H1 (cell line): ENCODE results near the gene ITPR1. TPM values are rescaled to one million over a fixed set of nuclear protein-coding genes. Genes with fewer than 3 reads are reported as not detected.

Source experiments
- CTCF ChIA-PET: fragments of 300-600 bp; sonication (Branson Sonifier 250); formaldehyde crosslinking; loops from one replicate; lab custom pipeline; 2021; ENCODE audit not compliant: partially characterized antibody; lab: Charles Lee
- POLR2A ChIA-PET: fragments of 300-600 bp; sonication (Branson Sonifier 250); formaldehyde crosslinking; loops from one replicate; lab custom pipeline; 2021; ENCODE audit warnings: inconsistent platforms; ENCODE audit not compliant: partially characterized antibody; lab: Charles Lee
- DNase-seq, 2 experiments: peaks; one replicate each; pipeline versions ENCODE4 v3.0.0 to v3.0.0-alpha.2; 2010 to 2022; ENCODE audit warnings: low spot score in 2 of 2, low read depth in 1 of 2, mixed read lengths in 1 of 2
- FAIRE-seq: peaks from 2 replicates; lab custom pipeline; 2011; peaks lifted over from hg19 to GRCh38; lab: Jason Lieb, UNC
- H2AFZ ChIP-seq: 2 replicates; pipeline ENCODE4 v1.8.1; 2012; ENCODE audit warnings: low read length, inconsistent platforms
- H2AK5ac ChIP-seq: 2 replicates; pipeline ENCODE4 v1.6.1; 2013; ENCODE audit warnings: low read depth, low read length
- H2BK120ac ChIP-seq: replicated peaks from 2 replicates; pipeline ENCODE3; 2013; ENCODE audit warnings: low read depth, low read length, inconsistent platforms
- H2BK12ac ChIP-seq: 2 replicates; pipeline ENCODE4 v1.6.1; 2013; ENCODE audit warnings: low read depth, low read length
- H2BK15ac ChIP-seq: 2 replicates; pipeline ENCODE4 v1.6.1; 2013; ENCODE audit warnings: low read length
- H2BK20ac ChIP-seq: 2 replicates; pipeline ENCODE4 v1.6.1; 2013; ENCODE audit warnings: low read length
- H2BK5ac ChIP-seq: 2 replicates; pipeline ENCODE4 v1.6.1; 2013; ENCODE audit warnings: low read depth, low read length
- H3K14ac ChIP-seq: 2 replicates; pipeline ENCODE4 v1.6.1; 2013; ENCODE audit warnings: inconsistent platforms; ENCODE audit not compliant: insufficient read length
- H3K18ac ChIP-seq: 2 replicates; pipeline ENCODE4 v1.6.1; 2013; ENCODE audit warnings: low read length; ENCODE audit errors: extremely low read depth
- H3K23ac ChIP-seq: 2 replicates; pipeline ENCODE4 v1.6.1; 2013; ENCODE audit warnings: inconsistent platforms; ENCODE audit not compliant: insufficient read length
- H3K23me2 ChIP-seq: 2 replicates; pipeline ENCODE4 v1.6.1; 2013; ENCODE audit warnings: low read depth, low read length
- H3K27ac ChIP-seq: 2 replicates; pipeline ENCODE4 v1.6.1; 2011; ENCODE audit warnings: low read depth, low read length, inconsistent platforms
- H3K27me3 ChIP-seq, 4 experiments: replicated peaks in 1 of 4; 1 replicate in 1 of 4; 2 replicates in 3 of 4; pipeline versions ENCODE4 v1.6.1 to v1.8.1; 2011 to 2013; ENCODE audit warnings: low read length in 3 of 4, mild to moderate bottlenecking in 3 of 4, inconsistent platforms in 2 of 4, mixed read lengths in 2 of 4, moderate library complexity in 1 of 4; ENCODE audit not compliant: control insufficient read depth in 3 of 4, insufficient read depth in 3 of 4; ENCODE audit errors: extremely low read depth in 1 of 4
- H3K36me3 ChIP-seq, 4 experiments: 2 replicates each; pipeline versions ENCODE4 v1.6.1 to v1.8.1; 2011 to 2013; ENCODE audit warnings: mild to moderate bottlenecking in 4 of 4, low read length in 3 of 4, moderate library complexity in 2 of 4, control low read depth in 1 of 4, inconsistent platforms in 1 of 4; ENCODE audit not compliant: insufficient read depth in 4 of 4, control insufficient read depth in 2 of 4
- H3K4ac ChIP-seq: replicated peaks from 2 replicates; pipeline ENCODE3; 2013; ENCODE audit warnings: low read length, low read depth, mixed read lengths, inconsistent platforms; ENCODE audit not compliant: insufficient read length
- H3K4me1 ChIP-seq, 4 experiments: replicated peaks in 1 of 4; 1 replicate in 1 of 4; 2 replicates in 3 of 4; pipeline versions ENCODE4 v1.6.1 to v1.8.1; 2011 to 2013; ENCODE audit warnings: low read length in 3 of 4, inconsistent platforms in 2 of 4, mixed read lengths in 1 of 4; ENCODE audit not compliant: insufficient read depth in 4 of 4, control insufficient read depth in 3 of 4
- H3K4me2 ChIP-seq, 2 experiments: 2 replicates each; pipeline versions ENCODE4 v1.6.1 to v1.8.1; 2011 to 2013; ENCODE audit warnings: low read depth in 2 of 2, low read length in 2 of 2, control low read depth in 1 of 2, inconsistent platforms in 1 of 2, mild to moderate bottlenecking in 1 of 2; ENCODE audit not compliant: insufficient read depth in 1 of 2
- H3K4me3 ChIP-seq, 4 experiments: fragments of 200-600, 300-600 bp in 1 of 4; sonication (generic), shearing (Covaris generic), sonication (Bioruptor Twin) in 1 of 4; 2 replicates each; pipeline versions ENCODE4 v1.5.1 to v1.8.1; 2011 to 2016; ENCODE audit warnings: low read length in 4 of 4, low read depth in 3 of 4, control low read depth in 2 of 4, inconsistent platforms in 2 of 4, mild to moderate bottlenecking in 2 of 4, mixed read lengths in 1 of 4, moderate library complexity in 1 of 4; ENCODE audit not compliant: insufficient read depth in 2 of 4; ENCODE audit errors: extremely low read depth in 1 of 4
- H3K56ac ChIP-seq: replicated peaks from 2 replicates; pipeline ENCODE3; 2013; ENCODE audit warnings: low read depth, mild to moderate bottlenecking, mixed read lengths, low read length, inconsistent platforms; ENCODE audit not compliant: insufficient read length
- H3K79me1 ChIP-seq: 2 replicates; pipeline ENCODE4 v1.6.1; 2013; ENCODE audit warnings: low read depth, low read length, control low read depth
- H3K79me2 ChIP-seq, 2 experiments: 2 replicates each; pipeline versions ENCODE4 v1.6.1 to v1.8.1; 2012 to 2013; ENCODE audit warnings: low read length in 2 of 2, mild to moderate bottlenecking in 2 of 2, inconsistent platforms in 1 of 2; ENCODE audit not compliant: insufficient read depth in 2 of 2, control insufficient read depth in 1 of 2
- H3K9ac ChIP-seq, 4 experiments: replicated peaks in 1 of 4; 1 replicate in 1 of 4; 2 replicates in 3 of 4; pipeline versions ENCODE4 v1.6.1 to v1.8.1; 2011 to 2013; ENCODE audit warnings: low read depth in 3 of 4, low read length in 3 of 4, control low read depth in 2 of 4, mild to moderate bottlenecking in 2 of 4, moderate library complexity in 2 of 4, inconsistent platforms in 1 of 4; ENCODE audit errors: extremely low read depth in 1 of 4
- H3K9me3 ChIP-seq, 2 experiments: 2 replicates each; pipeline versions ENCODE4 v1.6.1 to v1.8.1; 2012 to 2013; ENCODE audit warnings: mild to moderate bottlenecking in 2 of 2, moderate library complexity in 2 of 2, control low read depth in 1 of 2, inconsistent platforms in 1 of 2, low read depth in 1 of 2, low read length in 1 of 2, mixed read lengths in 1 of 2; ENCODE audit not compliant: insufficient read depth in 2 of 2
- H4K20me1 ChIP-seq, 2 experiments: replicated peaks in 1 of 2; 2 replicates each; pipeline versions ENCODE3 to v1.8.1; 2011 to 2013; ENCODE audit warnings: inconsistent platforms in 2 of 2, low read length in 2 of 2, mild to moderate bottlenecking in 1 of 2; ENCODE audit not compliant: insufficient read depth in 2 of 2, control insufficient read depth in 1 of 2
- H4K5ac ChIP-seq: 2 replicates; pipeline ENCODE4 v1.6.1; 2013; ENCODE audit warnings: low read length, low read depth, mixed read lengths, inconsistent platforms; ENCODE audit not compliant: insufficient read length
- H4K8ac ChIP-seq: 2 replicates; pipeline ENCODE4 v1.8.0; 2013; ENCODE audit warnings: mild to moderate bottlenecking, moderate library complexity, low read length, inconsistent platforms; ENCODE audit not compliant: insufficient read depth; ENCODE audit errors: extremely low read depth
- H4K91ac ChIP-seq: replicated peaks from 2 replicates; pipeline ENCODE3; 2013; ENCODE audit warnings: low read length, mixed read lengths, inconsistent platforms; ENCODE audit not compliant: insufficient read length
- BACH1 ChIP-seq: IDR thresholded peaks from 2 replicates; pipeline ENCODE4 v1.6.1; 2012; ENCODE audit warnings: low read length, improper control_type of control experiment
- BCL11A ChIP-seq, 2 experiments: IDR thresholded peaks; one replicate each; pipeline ENCODE4 v1.6.1; 2011; ENCODE audit warnings: low read depth in 2 of 2, low read length in 2 of 2, mild to moderate bottlenecking in 2 of 2
- CTCF ChIP-seq, 3 experiments: IDR thresholded peaks; 1 replicate in 2 of 3; 2 replicates in 1 of 3; pipeline versions ENCODE4 v1.5.1 to v1.6.1; 2011; ENCODE audit warnings: low read length in 3 of 3, mild to moderate bottlenecking in 3 of 3, inconsistent platforms in 2 of 3, low read depth in 1 of 3, moderate library complexity in 1 of 3; ENCODE audit not compliant: insufficient read depth in 1 of 3; ENCODE audit errors: control extremely low read depth in 1 of 3
- GABPA ChIP-seq: IDR thresholded peaks from 2 replicates; pipeline ENCODE4 v1.6.1; 2011; ENCODE audit warnings: mild to moderate bottlenecking, low read length, moderate library complexity, borderline replicate concordance; ENCODE audit not compliant: insufficient read depth
- JUN ChIP-seq: IDR thresholded peaks from 2 replicates; pipeline ENCODE4 v1.6.1; 2011; ENCODE audit warnings: low read depth, mild to moderate bottlenecking, improper control_type of control experiment, low read length
- RFX5 ChIP-seq: IDR thresholded peaks from 2 replicates; pipeline ENCODE4 v1.6.1; 2011; ENCODE audit warnings: low read depth, low read length, improper control_type of control experiment, borderline replicate concordance
- RXRA ChIP-seq: IDR thresholded peaks from 2 replicates; pipeline ENCODE4 v1.6.1; 2011; ENCODE audit warnings: low read depth, mild to moderate bottlenecking, low read length, moderate library complexity; ENCODE audit not compliant: insufficient read depth
- SP4 ChIP-seq: IDR thresholded peaks from 2 replicates; pipeline ENCODE4 v1.6.1; 2012; ENCODE audit warnings: low read length, inconsistent platforms
- SRF ChIP-seq: IDR thresholded peaks from 2 replicates; pipeline ENCODE4 v1.6.1; 2011; ENCODE audit warnings: mild to moderate bottlenecking, low read depth, low read length, moderate library complexity
- SUZ12 ChIP-seq: fragments of 200-600 bp; sonication (generic); IDR thresholded peaks from 2 replicates; pipeline ENCODE4 v1.6.1; 2012; ENCODE audit warnings: mild to moderate bottlenecking, inconsistent platforms, low read length, moderate library complexity, mixed read lengths
- WGBS, 2 experiments: shearing (Covaris generic) in 1 of 2; methylation state at CpG; one replicate each; pipeline versions ENCODE4 v1.1.6 to v1.1.7; 2013 to 2015; ENCODE audit warnings: low lambda C conversion rate in 2 of 2, mixed read lengths in 2 of 2, inconsistent platforms in 1 of 2, low coverage in 1 of 2, missing lambda C conversion rate in 1 of 2; ENCODE audit not compliant: insufficient replicate concordance in 2 of 2, insufficient coverage in 1 of 2, insufficient read length in 1 of 2; ENCODE audit errors: extremely low coverage in 1 of 2, missing lambda C conversion rate in 1 of 2; 5-methylcytosine and 5-hydroxymethylcytosine counted together
- polyA plus RNA-seq, 7 experiments: library from polyadenylated mRNA; depleted of rRNA in 3 of 7; stranded (reverse) in 5 of 7; unstranded in 2 of 7; fragments of >200 nt in 5 of 7; fragments of 200-250 nt in 2 of 7; gene quantifications; 1 replicate in 5 of 7; 2 replicates in 1 of 7; 4 replicates in 1 of 7; pipeline versions ENCODE4 v1.2.1 to v1.2.3, GENCODE V29; 2011 to 2013; ENCODE audit warnings: missing spikeins in 2 of 7, mixed read lengths in 2 of 7
- total RNA-seq: library from RNA; stranded (reverse); fragmentation: NEBNext Ultra II Directional; extraction: Animal tissue kit (Norgen Biotek cat#: 25700); gene quantifications from 2 replicates; pipeline ENCODE4 v1.2.1, GENCODE V29; 2021

ITPR1 gene
- total and polyA plus RNA-seq, 2 of the 8 experiments (the other 6 are each of a cell fraction or from before 2014, with no cell fraction given) = 2.5 to 16.3 TPM

- H3K4me3 ChIP-seq = no peak overlapping the region
- no peak overlapping the region for H4K8ac ChIP-seq
- H2AFZ ChIP-seq = no peak overlapping the region
- H4K5ac ChIP-seq = no peak overlapping the region
- H2BK120ac ChIP-seq = no peak overlapping the region
- no peak overlapping the region for H2BK5ac ChIP-seq
- ChIA-PET CTCF (interaction anchor here (0.6 to 2.2 kb wide), 2 partner anchors 10 to 251 kb away, joined by 6 read pairs; no protein-coding TSS in a partner anchor), POLR2A (no interaction called here)
- no peak overlapping the region for H2AK5ac ChIP-seq
- no peaks in the 10 kb centered on the region for H4K20me1 ChIP-seq
- H2BK20ac ChIP-seq = no peak overlapping the region
- peaks cover 3 to 11% (median 7%) of the 10 kb centered on the region in 4 experiments; a peak in 6 of 7 replicates for H3K4me1 ChIP-seq
- FAIRE-seq (no peak), DNase-seq (no peak)
- no peak overlapping the region for H3K56ac ChIP-seq
- no peak overlapping the region for H3K23ac ChIP-seq
- no peaks in the 10 kb centered on the region for H3K36me3 ChIP-seq
- no peak overlapping the region for H3K4ac ChIP-seq
- no peak overlapping the region for H3K18ac ChIP-seq
- no peaks in the 10 kb centered on the region; a peak in 1 of 4 replicates for H3K79me2 ChIP-seq
- H3K14ac ChIP-seq = no peak overlapping the region
- H3K4me2 ChIP-seq = no peak overlapping the region
- H3K27me3 ChIP-seq = no peaks in the 10 kb centered on the region
- no peaks in the 10 kb centered on the region for H3K23me2 ChIP-seq
- H3K9me3 ChIP-seq = no peaks in the 10 kb centered on the region
- H3K27ac ChIP-seq = no peak overlapping the region
- H4K91ac ChIP-seq = no peak overlapping the region
- no peak overlapping the region for H3K9ac ChIP-seq
- TF ChIP-seq BACH1 = no peak
- no peak for TF ChIP-seq BCL11A (IDR thresholded peaks at IDR 0.05; ENCODE audit: low read depth in 2 of 2, low read length in 2 of 2)
- TF ChIP-seq SRF = no peak
- no peak for TF ChIP-seq SP4
- TF ChIP-seq GABPA = no peak
- no peak for TF ChIP-seq RXRA
- no peak for TF ChIP-seq RFX5
- no peak for TF ChIP-seq CTCF (IDR thresholded peaks at IDR 0.05; ENCODE audit: control extremely low read depth in 1 of 3, insufficient read depth in 1 of 3, low read depth in 1 of 3, low read length in 3 of 3)
- TF ChIP-seq JUN = no peak
- no peak for TF ChIP-seq SUZ12
- no peaks in the 10 kb centered on the region for H3K79me1 ChIP-seq
- WGBS, 2 experiments = 87% methylated on average over 3 of the region's 3 CpGs; no CpG with 5 or more reads in 1 of the 2 experiments
- H2BK15ac ChIP-seq = no peak overlapping the region
- no peak overlapping the region for H2BK12ac ChIP-seq
Observed at GRCh38 chr3:4601892-4602291, 108.7 kb downstream of the ITPR1 start.
